K562 (cell line): ENCODE measurements around the gene TIMM44. TPM values are rescaled to one million over a fixed set of nuclear protein-coding genes. Genes with fewer than 3 reads are reported as not detected.
A peak's percentile ranks its signal among the peaks of the same experiment; 100 is the strongest.

Experiments
- ATAC-seq: fragments of 200-7000 bp; cut with Tn5 transposase; 3 replicates; pipeline ENCODE4 v1.9.1; 2020; ENCODE audit warnings: moderate library complexity
- BruUV-seq: library from RNA; stranded (reverse); fragments of 400-500 nt; replicated peaks from 2 replicates; lab custom pipeline; 2021; lab: Mats Ljungman, UMichigan
- CTCF ChIA-PET: fragments of 300-600 bp; formaldehyde crosslinking; extraction: SDS; loops from one replicate; lab custom pipeline; 2021; ENCODE audit warnings: low intra/inter-chr PET ratio; lab: Yijun Ruan, JAX
- POLR2A ChIA-PET: fragments of 300-600, 350-650 bp; sonication (Branson Sonifier 250); formaldehyde crosslinking; extraction: SDS; loops from one replicate; lab custom pipeline; 2021; ENCODE audit warnings: antibody characterized with exemption, inconsistent platforms; lab: Yijun Ruan, JAX
- DNase-seq, 4 experiments: peaks; one replicate each; pipeline versions ENCODE4 v3.0.0 to v3.0.0-alpha.2; 2011 to 2018; ENCODE audit warnings: low spot score in 3 of 4, mixed read lengths in 3 of 4; ENCODE audit errors: extremely low read depth in 1 of 4
- FAIRE-seq: peaks from 2 replicates; lab custom pipeline; 2011; peaks lifted over from hg19 to GRCh38; lab: Jason Lieb, UNC
- H2AFZ ChIP-seq: 2 replicates; pipeline ENCODE4 v1.6.0; 2011; ENCODE audit warnings: low read depth, low read length, control low read depth, inconsistent platforms
- H3K27ac ChIP-seq: fragments of 200-600 bp; 3 replicates; pipeline ENCODE4 v1.8.0; 2011; ENCODE audit warnings: low read depth, mild to moderate bottlenecking, control low read depth, inconsistent platforms, low read length, moderate library complexity, mixed read lengths; ENCODE audit errors: extremely low read depth
- H3K27me3 ChIP-seq, 2 experiments: fragments of 300-600 bp in 1 of 2; 2 replicates in 1 of 2; 3 replicates in 1 of 2; pipeline versions ENCODE4 v1.6.0 to v1.8.0; 2011; ENCODE audit warnings: inconsistent platforms in 2 of 2, low read length in 2 of 2, mild to moderate bottlenecking in 1 of 2, mixed read lengths in 1 of 2, moderate library complexity in 1 of 2; ENCODE audit not compliant: control insufficient read depth in 2 of 2, insufficient read depth in 2 of 2
- H3K36me3 ChIP-seq: fragments of 300-600 bp; 3 replicates; pipeline ENCODE4 v1.8.0; 2011; ENCODE audit warnings: mild to moderate bottlenecking, low read length, inconsistent platforms; ENCODE audit not compliant: control insufficient read depth, insufficient read depth
- H3K4me1 ChIP-seq, 2 experiments: fragments of 200-600 bp in 1 of 2; replicated peaks in 1 of 2; 2 replicates in 1 of 2; 3 replicates in 1 of 2; pipeline versions ENCODE4 v1.5.1 to v1.8.0; 2011; ENCODE audit warnings: inconsistent platforms in 2 of 2, low read length in 2 of 2, mild to moderate bottlenecking in 1 of 2, mixed read lengths in 1 of 2, moderate library complexity in 1 of 2; ENCODE audit not compliant: control insufficient read depth in 2 of 2, insufficient read depth in 2 of 2
- H3K4me2 ChIP-seq: 2 replicates; pipeline ENCODE4 v1.6.1; 2011; ENCODE audit warnings: low read length, control low read depth, inconsistent platforms, mixed read lengths; ENCODE audit not compliant: insufficient read depth
- H3K4me3 ChIP-seq: fragments of 200-600 bp; sonication (generic), shearing (Covaris generic); 2 replicates; pipeline ENCODE4 v1.5.1; 2016; ENCODE audit warnings: control low read depth, inconsistent platforms
- H3K79me2 ChIP-seq: fragments of 200-600 bp; 3 replicates; pipeline ENCODE4 v1.8.0; 2011; ENCODE audit warnings: low read length, inconsistent platforms; ENCODE audit not compliant: control insufficient read depth, insufficient read depth
- H3K9ac ChIP-seq, 2 experiments: 2 replicates each; pipeline versions ENCODE4 v1.6.0 to v1.6.1; 2011; ENCODE audit warnings: low read depth in 2 of 2, low read length in 2 of 2, control low read depth in 1 of 2, inconsistent platforms in 1 of 2, mild to moderate bottlenecking in 1 of 2, mixed read lengths in 1 of 2; ENCODE audit not compliant: insufficient read depth in 1 of 2
- H3K9me1 ChIP-seq: one replicate; pipeline ENCODE4 v1.6.0; 2011; ENCODE audit warnings: inconsistent platforms, mild to moderate bottlenecking, low read length, moderate library complexity; ENCODE audit not compliant: control insufficient read depth, insufficient read depth
- H3K9me3 ChIP-seq: replicated peaks from 2 replicates; pipeline ENCODE4 v1.5.1; 2011; ENCODE audit warnings: low read depth, low read length, inconsistent platforms; ENCODE audit not compliant: control insufficient read depth, insufficient read depth
- H4K20me1 ChIP-seq: replicated peaks from 2 replicates; pipeline ENCODE4 v1.6.1; 2011; ENCODE audit warnings: low read length, inconsistent platforms, mixed read lengths; ENCODE audit not compliant: control insufficient read depth, insufficient read depth
- FOSL1 ChIP-seq: fragments of 200-800 bp; sonication (Bioruptor generic); conservative IDR thresholded peaks from 2 replicates; pipeline ENCODE4 v1.6.1; 2016; ENCODE audit warnings: missing genetic modification characterization, missing compliant biosample characterization
- PHB ChIP-seq: fragments of 250-450 bp; sonication (Bioruptor Pico); IDR thresholded peaks from 2 replicates; pipeline ENCODE4 v1.5.0; 2021
- ZNF766 ChIP-seq: fragments of 200-800 bp; sonication (Bioruptor generic); conservative IDR thresholded peaks from 2 replicates; pipeline ENCODE4 v1.6.1; 2016; ENCODE audit warnings: missing genetic modification characterization, missing compliant biosample characterization
- WGBS: fragments of 100-300 bp; shearing (Covaris generic); methylation state at CpG from one replicate; pipeline ENCODE4 v1.1.6; 2016; ENCODE audit warnings: low coverage, mixed read lengths; ENCODE audit not compliant: insufficient coverage; ENCODE audit errors: missing lambda C conversion rate; 5-methylcytosine and 5-hydroxymethylcytosine counted together
- in situ Hi-C: fragments of 300-500 bp; cut with MboI; formaldehyde crosslinking; loops from 4 replicates; pipeline ENCODE4 v1.15.0; 2018; ENCODE audit warnings: inconsistent platforms, mixed read lengths
- intact Hi-C: fragments of 100-400 bp; cut with micrococcal nuclease; formaldehyde crosslinking; loops from 2 replicates; pipeline ENCODE4 v1.14.2; 2022
- polyA plus RNA-seq, 8 experiments: library from polyadenylated mRNA; depleted of rRNA in 4 of 8; stranded (reverse) in 5 of 8; unstranded in 3 of 8; fragments of >200 nt; fragmentation: Nextera tagmentation in 2 of 8; fragmentation: Illumina TruSeq in 1 of 8; extraction: Ambion mirVana in 2 of 8; extraction: Trizol in 1 of 8; gene quantifications; 2 replicates each; pipeline versions ENCODE4 v1.2.1 to v1.2.3, GENCODE V29; 2011 to 2014; ENCODE audit warnings: inconsistent platforms in 1 of 8, missing spikeins in 1 of 8
- total RNA-seq, 7 experiments: library from RNA; depleted of rRNA in 6 of 7; stranded (reverse); fragments of >200 nt in 6 of 7; fragmentation: Illumina TruSeq in 2 of 7; extraction: Trizol in 2 of 7; gene quantifications; 2 replicates each; pipeline versions ENCODE4 v1.2.1 to v1.2.3, GENCODE V29; 2011 to 2021; ENCODE audit warnings: low replicate concordance in 1 of 7
- TF ChIP-seq, protein P1 (sequence below): fragments of 250-450 bp; sonication (Bioruptor Pico); IDR thresholded peaks from 2 replicates; pipeline ENCODE4 v1.8.0; 2022; ENCODE audit warnings: inconsistent platforms, mild to moderate bottlenecking, moderate library complexity, borderline replicate concordance
- TF ChIP-seq, protein P2 (sequence below): fragments of 150-350 bp; IDR thresholded peaks from 2 replicates; pipeline ENCODE4 v1.6.1; 2014; ENCODE audit warnings: low read depth, mild to moderate bottlenecking, low read length, borderline replicate concordance

TIMM44 gene
- total and polyA plus RNA-seq, 9 of the 15 experiments (the other 6 are each of a cell fraction or from before 2014, with no cell fraction given): 10.3 to 231 (median 89.3) TPM

DNA sequence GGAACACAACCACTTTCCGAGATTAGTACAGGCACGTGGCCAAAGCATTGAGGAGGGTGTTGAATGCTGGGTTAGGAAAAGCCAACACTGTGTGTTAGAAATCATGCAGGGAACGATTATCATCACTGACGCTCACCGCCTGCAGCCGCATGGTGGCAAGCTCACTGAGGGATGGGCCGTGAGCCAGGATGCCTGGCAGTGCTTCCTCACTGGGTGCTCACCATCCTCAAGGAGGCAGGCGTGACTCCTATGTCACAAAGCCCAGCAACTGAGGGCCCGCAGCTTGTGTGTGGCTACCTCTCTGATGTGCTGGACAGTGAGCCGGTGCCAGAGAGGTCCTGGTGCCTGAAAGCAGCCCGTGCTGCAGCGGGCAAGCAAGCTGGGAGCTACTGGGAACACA, 30.4 kb upstream of the TIMM44 start:
- Histone ChIP-seq H3K4me2 (no peak overlapping the region), H2AFZ (no peak overlapping the region), H3K27ac (no peak overlapping the region), H3K4me1 (peaks cover 0 to 7% of the 10 kb centered on the region in 2 experiments; a peak in 1 of 5 replicates), H4K20me1 (peaks cover 8% of the 10 kb centered on the region), H3K9me3 (no peaks in the 10 kb centered on the region), H3K79me2 (peaks cover 11% of the 10 kb centered on the region; the same call in 2 of the 3 replicates), H3K9ac (peak overlapping the region in 1 of 2 experiments; percentile 13; a peak in 1 of 4 replicates), H3K27me3 (no peaks in the 10 kb centered on the region), H3K36me3 (peaks cover 84% of the 10 kb centered on the region; the same call in 2 of the 3 replicates), H3K9me1 (peaks cover 3% of the 10 kb centered on the region), H3K4me3 (no peak overlapping the region)
- WGBS: 95% methylated on average over 12 of the region's 12 CpGs
- FAIRE-seq (no peak), ATAC-seq (no peak), DNase-seq (no peak)
- ChIA-PET POLR2A (no interaction called here), CTCF (no interaction called here)
- in situ Hi-C loops: no loop called here
- intact Hi-C loops: no loop called here
- TF ChIP-seq, protein P1, sequence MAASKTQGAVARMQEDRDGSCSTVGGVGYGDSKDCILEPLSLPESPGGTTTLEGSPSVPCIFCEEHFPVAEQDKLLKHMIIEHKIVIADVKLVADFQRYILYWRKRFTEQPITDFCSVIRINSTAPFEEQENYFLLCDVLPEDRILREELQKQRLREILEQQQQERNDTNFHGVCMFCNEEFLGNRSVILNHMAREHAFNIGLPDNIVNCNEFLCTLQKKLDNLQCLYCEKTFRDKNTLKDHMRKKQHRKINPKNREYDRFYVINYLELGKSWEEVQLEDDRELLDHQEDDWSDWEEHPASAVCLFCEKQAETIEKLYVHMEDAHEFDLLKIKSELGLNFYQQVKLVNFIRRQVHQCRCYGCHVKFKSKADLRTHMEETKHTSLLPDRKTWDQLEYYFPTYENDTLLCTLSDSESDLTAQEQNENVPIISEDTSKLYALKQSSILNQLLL (CRISPR knock-in tag): no peak
- TF ChIP-seq PHB: no peak
- TF ChIP-seq FOSL1: no peak
- TF ChIP-seq ZNF766 (CRISPR knock-in tag): no peak
- TF ChIP-seq, protein P2, sequence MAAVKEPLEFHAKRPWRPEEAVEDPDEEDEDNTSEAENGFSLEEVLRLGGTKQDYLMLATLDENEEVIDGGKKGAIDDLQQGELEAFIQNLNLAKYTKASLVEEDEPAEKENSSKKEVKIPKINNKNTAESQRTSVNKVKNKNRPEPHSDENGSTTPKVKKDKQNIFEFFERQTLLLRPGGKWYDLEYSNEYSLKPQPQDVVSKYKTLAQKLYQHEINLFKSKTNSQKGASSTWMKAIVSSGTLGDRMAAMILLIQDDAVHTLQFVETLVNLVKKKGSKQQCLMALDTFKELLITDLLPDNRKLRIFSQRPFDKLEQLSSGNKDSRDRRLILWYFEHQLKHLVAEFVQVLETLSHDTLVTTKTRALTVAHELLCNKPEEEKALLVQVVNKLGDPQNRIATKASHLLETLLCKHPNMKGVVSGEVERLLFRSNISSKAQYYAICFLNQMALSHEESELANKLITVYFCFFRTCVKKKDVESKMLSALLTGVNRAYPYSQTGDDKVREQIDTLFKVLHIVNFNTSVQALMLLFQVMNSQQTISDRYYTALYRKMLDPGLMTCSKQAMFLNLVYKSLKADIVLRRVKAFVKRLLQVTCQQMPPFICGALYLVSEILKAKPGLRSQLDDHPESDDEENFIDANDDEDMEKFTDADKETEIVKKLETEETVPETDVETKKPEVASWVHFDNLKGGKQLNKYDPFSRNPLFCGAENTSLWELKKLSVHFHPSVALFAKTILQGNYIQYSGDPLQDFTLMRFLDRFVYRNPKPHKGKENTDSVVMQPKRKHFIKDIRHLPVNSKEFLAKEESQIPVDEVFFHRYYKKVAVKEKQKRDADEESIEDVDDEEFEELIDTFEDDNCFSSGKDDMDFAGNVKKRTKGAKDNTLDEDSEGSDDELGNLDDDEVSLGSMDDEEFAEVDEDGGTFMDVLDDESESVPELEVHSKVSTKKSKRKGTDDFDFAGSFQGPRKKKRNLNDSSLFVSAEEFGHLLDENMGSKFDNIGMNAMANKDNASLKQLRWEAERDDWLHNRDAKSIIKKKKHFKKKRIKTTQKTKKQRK: no peak
- BruUV-seq: no TSS peak
